ENCODE measurements around the gene PRAMEF5.
"Not testable (repeated sequence)": the region's sequence is repeated elsewhere in the genome, so short reads cannot be mapped to it uniquely, and the experiment has no call there.

DNA sequence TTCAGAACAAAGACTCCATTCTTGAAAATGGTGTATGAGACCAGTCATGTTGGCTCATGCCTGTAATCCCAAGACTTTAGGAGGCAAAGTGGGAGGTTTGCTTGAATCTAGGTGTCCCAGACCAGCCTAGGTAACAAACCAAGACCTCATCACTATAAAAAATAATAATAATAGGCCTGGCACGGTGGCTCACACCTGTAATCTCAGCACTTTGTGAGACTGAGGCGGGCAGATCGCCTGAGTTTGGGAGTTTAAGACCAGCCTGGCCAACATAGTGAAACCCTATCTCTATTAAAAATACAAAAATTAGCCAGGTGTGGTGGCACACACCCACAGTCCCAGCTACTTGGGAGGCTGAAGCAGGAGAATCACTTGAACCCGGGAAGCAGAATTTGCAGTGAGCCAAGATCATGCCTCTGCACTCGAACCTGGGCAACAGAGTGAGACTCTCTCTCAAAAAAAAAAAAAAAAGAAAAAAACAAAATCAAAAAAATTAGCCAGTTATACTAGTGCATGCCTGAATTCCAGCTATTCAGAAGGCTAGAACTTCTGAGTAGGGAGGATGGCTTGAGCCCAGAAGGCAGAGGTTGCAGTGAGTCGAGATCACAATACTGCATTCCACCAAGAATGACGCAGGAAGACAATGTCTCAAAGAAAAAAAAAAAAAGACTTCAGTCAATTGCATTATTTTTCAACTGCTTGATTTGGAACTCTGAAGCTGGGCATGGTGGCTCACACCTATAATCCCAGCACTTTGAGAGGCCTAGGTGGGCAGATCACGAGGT lies 26.5 kb upstream of the PRAMEF5 start:
- TF ChIP-seq EZH2 (IDR thresholded peaks at IDR 0.05; ENCODE audit: low read depth, unreplicated experiment); POLR2AphosphoS5 (IDR thresholded peaks at IDR 0.05; ENCODE audit: low read depth); STAT1 (IDR thresholded peaks at IDR 0.05; ENCODE audit: unreplicated experiment); JUNB (IDR thresholded peaks at IDR 0.05; ENCODE audit: unreplicated experiment); CREB1 (CRISPR knock-in tag; IDR thresholded peaks at IDR 0.05; ENCODE audit: low read depth); EZH2phosphoT487 (IDR thresholded peaks at IDR 0.05; ENCODE audit: unreplicated experiment); ZNF114 (CRISPR knock-in tag; IDR thresholded peaks at IDR 0.05): not testable (repeated sequence)
- TF ChIP-seq, protein P1, sequence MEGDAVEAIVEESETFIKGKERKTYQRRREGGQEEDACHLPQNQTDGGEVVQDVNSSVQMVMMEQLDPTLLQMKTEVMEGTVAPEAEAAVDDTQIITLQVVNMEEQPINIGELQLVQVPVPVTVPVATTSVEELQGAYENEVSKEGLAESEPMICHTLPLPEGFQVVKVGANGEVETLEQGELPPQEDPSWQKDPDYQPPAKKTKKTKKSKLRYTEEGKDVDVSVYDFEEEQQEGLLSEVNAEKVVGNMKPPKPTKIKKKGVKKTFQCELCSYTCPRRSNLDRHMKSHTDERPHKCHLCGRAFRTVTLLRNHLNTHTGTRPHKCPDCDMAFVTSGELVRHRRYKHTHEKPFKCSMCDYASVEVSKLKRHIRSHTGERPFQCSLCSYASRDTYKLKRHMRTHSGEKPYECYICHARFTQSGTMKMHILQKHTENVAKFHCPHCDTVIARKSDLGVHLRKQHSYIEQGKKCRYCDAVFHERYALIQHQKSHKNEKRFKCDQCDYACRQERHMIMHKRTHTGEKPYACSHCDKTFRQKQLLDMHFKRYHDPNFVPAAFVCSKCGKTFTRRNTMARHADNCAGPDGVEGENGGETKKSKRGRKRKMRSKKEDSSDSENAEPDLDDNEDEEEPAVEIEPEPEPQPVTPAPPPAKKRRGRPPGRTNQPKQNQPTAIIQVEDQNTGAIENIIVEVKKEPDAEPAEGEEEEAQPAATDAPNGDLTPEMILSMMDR (conservative IDR thresholded peaks at IDR 0.05; ENCODE audit: low read depth in 2 of 2): not testable (repeated sequence)
- TF ChIP-seq, protein P2, sequence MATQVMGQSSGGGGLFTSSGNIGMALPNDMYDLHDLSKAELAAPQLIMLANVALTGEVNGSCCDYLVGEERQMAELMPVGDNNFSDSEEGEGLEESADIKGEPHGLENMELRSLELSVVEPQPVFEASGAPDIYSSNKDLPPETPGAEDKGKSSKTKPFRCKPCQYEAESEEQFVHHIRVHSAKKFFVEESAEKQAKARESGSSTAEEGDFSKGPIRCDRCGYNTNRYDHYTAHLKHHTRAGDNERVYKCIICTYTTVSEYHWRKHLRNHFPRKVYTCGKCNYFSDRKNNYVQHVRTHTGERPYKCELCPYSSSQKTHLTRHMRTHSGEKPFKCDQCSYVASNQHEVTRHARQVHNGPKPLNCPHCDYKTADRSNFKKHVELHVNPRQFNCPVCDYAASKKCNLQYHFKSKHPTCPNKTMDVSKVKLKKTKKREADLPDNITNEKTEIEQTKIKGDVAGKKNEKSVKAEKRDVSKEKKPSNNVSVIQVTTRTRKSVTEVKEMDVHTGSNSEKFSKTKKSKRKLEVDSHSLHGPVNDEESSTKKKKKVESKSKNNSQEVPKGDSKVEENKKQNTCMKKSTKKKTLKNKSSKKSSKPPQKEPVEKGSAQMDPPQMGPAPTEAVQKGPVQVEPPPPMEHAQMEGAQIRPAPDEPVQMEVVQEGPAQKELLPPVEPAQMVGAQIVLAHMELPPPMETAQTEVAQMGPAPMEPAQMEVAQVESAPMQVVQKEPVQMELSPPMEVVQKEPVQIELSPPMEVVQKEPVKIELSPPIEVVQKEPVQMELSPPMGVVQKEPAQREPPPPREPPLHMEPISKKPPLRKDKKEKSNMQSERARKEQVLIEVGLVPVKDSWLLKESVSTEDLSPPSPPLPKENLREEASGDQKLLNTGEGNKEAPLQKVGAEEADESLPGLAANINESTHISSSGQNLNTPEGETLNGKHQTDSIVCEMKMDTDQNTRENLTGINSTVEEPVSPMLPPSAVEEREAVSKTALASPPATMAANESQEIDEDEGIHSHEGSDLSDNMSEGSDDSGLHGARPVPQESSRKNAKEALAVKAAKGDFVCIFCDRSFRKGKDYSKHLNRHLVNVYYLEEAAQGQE (IDR thresholded peaks at IDR 0.05; ENCODE audit: unreplicated experiment): not testable (repeated sequence)
- TF ChIP-seq, protein P3, sequence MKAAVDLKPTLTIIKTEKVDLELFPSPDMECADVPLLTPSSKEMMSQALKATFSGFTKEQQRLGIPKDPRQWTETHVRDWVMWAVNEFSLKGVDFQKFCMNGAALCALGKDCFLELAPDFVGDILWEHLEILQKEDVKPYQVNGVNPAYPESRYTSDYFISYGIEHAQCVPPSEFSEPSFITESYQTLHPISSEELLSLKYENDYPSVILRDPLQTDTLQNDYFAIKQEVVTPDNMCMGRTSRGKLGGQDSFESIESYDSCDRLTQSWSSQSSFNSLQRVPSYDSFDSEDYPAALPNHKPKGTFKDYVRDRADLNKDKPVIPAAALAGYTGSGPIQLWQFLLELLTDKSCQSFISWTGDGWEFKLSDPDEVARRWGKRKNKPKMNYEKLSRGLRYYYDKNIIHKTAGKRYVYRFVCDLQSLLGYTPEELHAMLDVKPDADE (IDR thresholded peaks at IDR 0.05): not testable (repeated sequence)
